ENCODE measurements around the gene RRM2.
A peak's percentile ranks its signal among the peaks of the same experiment; 100 is the strongest.

The RRM2 gene

DNA sequence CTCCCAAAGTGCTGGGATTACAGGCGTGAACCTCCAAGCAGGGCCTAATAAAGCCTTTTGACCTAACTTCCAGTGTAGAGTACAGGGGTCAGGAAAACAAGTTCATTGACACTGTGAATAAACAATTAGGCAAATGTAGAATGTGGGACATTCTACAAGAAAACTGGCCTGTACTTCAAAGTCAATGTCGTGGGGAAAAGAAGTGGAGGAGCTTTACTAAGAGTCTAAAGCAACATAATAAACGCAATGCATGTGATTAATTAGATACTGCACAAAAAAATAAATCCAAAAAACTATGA lies 3.6 kb upstream of the RRM2 start:
- TF ChIP-seq, protein P1, sequence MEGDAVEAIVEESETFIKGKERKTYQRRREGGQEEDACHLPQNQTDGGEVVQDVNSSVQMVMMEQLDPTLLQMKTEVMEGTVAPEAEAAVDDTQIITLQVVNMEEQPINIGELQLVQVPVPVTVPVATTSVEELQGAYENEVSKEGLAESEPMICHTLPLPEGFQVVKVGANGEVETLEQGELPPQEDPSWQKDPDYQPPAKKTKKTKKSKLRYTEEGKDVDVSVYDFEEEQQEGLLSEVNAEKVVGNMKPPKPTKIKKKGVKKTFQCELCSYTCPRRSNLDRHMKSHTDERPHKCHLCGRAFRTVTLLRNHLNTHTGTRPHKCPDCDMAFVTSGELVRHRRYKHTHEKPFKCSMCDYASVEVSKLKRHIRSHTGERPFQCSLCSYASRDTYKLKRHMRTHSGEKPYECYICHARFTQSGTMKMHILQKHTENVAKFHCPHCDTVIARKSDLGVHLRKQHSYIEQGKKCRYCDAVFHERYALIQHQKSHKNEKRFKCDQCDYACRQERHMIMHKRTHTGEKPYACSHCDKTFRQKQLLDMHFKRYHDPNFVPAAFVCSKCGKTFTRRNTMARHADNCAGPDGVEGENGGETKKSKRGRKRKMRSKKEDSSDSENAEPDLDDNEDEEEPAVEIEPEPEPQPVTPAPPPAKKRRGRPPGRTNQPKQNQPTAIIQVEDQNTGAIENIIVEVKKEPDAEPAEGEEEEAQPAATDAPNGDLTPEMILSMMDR (IDR thresholded peaks at IDR 0.05; ENCODE audit: low read depth, low read length), result no peak
- no peak for DNase-seq (ENCODE audit: extremely low read depth, low read depth)

DNA sequence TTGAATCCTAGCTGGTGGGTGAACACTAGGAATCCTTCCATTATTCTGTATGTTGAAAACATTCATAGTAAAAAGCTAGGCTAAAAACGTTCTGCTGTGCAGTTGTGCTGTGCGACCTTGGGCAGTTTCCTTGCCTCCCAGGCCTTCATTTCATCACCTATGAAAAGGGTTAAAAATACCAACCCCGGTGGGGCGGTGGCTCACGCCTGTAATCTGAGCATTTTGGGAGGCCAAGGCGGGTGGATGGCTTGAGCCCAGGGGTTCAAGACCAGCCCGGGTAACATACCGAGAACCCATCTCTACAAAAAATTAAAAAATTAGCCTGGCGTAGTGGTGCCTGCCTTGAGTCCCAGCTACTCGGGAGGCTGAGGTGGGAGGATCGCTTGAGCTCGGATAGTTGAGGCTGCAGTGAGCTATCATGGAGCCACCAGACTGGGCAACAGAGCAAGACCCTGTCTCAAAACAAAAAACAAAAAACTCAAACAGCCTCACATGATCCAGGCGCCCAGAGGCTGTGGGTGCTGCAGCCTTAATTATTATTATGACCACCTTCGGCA lies 2.9 kb upstream of the RRM2 start:
- DNase-seq (ENCODE audit: extremely low read depth, low read depth), result no peak
- TF ChIP-seq, protein P1 (IDR thresholded peaks at IDR 0.05; ENCODE audit: low read depth, low read length), result no peak

DNA sequence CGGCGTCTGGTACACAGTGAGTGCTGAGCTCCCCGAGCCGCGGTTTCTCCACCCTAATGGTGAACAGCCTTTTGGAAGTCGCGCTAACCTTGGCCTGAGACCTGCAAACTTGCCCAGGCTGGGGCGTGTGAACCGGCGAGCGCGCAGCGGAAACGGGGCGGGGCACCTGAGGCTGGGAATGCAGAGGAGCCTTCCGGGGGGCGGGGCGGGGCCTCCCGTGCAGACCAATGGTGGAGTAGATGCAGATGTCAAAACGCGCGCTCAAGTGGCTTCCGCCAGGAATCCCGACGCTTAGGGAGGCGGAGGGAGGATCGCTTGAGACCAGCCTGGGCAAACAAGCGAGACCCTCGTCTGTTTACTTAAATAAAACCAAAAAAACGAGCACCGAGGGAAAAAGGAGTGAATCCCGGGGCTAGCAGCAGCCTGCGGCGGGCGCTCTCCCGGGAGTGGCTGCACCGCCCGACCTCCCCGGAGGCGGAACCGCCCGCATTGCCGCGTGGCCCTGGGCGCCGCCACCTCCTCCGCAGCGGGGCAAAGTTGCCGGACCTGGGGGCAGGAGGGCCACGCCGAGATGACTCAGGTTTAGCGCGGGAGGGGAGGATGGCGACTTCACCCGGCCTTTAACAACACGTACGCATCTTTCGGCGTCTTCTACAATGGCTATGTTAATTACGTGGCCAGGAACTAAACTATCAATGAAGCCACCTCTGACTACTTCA lies 2.2 kb upstream of the RRM2 start:
- TF ChIP-seq, protein P1 (IDR thresholded peaks at IDR 0.05; ENCODE audit: low read depth, low read length), result no peak
- peak; percentile 52 for DNase-seq (ENCODE audit: extremely low read depth, low read depth)

DNA sequence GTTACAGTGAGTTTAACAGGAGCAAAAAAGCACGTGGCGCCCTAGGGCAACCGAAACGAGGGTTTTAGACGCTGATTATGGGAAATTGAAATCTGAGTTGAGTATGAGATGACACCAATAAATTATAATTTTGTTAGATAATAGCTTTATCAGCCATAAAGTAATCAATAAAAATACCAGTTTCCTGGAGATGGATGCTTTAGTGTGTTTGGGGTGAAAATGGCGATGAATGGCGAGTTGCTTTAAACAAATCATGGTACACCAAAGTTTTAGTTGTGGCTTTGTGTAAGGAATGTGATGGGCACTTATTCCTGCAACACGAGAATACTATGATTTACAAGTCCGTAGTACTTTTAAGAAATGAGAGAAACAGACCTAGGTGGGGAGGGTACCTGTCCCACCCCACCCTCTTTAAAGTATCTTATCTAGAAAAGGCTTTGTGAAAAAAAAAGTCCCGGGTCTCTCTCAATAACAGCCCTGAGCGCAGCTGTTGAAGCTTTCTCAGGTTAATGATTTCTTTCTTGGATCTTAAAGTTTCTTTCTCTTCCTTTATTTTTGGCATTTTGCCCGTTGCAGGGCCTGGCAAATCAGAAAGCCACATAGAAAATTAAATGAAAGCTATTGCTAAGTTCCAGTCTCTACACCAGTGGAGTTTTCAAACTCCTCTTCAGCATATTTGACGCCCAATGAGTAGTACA lies 1.5 kb upstream of the RRM2 start:
- TF ChIP-seq, protein P1 (IDR thresholded peaks at IDR 0.05; ENCODE audit: low read depth, low read length), result no peak
- no peak for DNase-seq (ENCODE audit: extremely low read depth, low read depth)

DNA sequence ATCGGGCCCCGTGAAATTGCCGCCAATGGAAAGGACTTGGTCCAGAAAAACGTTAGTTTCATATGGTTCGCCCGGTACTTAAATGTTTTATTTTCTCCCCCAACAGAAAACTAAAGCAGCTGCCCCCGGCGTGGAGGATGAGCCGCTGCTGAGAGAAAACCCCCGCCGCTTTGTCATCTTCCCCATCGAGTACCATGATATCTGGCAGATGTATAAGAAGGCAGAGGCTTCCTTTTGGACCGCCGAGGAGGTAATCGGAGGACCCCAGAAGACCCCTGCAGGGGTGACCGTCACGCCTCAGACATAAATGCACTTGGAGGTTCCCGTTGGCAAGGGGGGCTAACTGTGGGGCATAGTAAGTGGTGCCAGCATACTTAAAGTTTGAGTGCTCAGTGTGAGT lies 742 bp downstream of the RRM2 start:
- no peak for DNase-seq (ENCODE audit: extremely low read depth, low read depth)
- TF ChIP-seq, protein P1 (IDR thresholded peaks at IDR 0.05; ENCODE audit: low read depth, low read length), result no peak

DNA sequence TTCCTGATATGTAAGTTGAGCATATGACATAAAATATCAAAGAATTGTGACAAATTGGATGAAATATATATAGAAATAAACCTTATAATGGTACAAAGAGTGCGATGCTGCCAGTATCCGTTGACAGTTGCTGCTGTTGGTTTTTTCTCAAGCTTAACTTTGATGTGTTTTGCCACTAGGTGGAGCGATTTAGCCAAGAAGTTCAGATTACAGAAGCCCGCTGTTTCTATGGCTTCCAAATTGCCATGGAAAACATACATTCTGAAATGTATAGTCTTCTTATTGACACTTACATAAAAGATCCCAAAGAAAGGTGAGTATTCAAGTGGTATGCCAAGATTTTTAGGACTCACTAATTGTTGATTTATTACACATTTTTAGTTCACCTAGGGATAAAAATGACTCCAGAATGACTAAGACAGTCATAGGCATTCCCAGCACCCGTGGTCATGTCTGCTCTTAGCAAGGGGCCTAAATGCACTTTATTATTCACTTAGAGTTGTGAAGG lies 2.1 kb downstream of the RRM2 start:
- TF ChIP-seq, protein P1 (IDR thresholded peaks at IDR 0.05; ENCODE audit: low read depth, low read length), result peak; percentile 53
- peak; percentile 43 for DNase-seq (ENCODE audit: extremely low read depth, low read depth)
